GM10847 (cell line): ENCODE measurements around the gene ERFL.
A peak's percentile ranks its signal among the peaks of the same experiment; 100 is the strongest.

Source experiments
- POLR2A ChIP-seq: IDR thresholded peaks from 2 replicates; pipeline ENCODE4 v1.6.1; 2011; ENCODE audit not compliant: insufficient read length; ENCODE audit errors: extremely low read depth

ERFL gene

GRCh38 chr19:41888926-41889325 is 39.3 kb downstream of the ERFL start:
- no peak for TF ChIP-seq POLR2A

GRCh38 chr19:41887711-41888382 is 40.4 kb downstream of the ERFL start:
- no peak for TF ChIP-seq POLR2A

GRCh38 chr19:41886761-41887710 is 41.2 kb downstream of the ERFL start:
- TF ChIP-seq POLR2A: no peak

GRCh38 chr19:41883821-41884733 is 44.2 kb downstream of the ERFL start:
- TF ChIP-seq POLR2A: peak; percentile 90

DNA sequence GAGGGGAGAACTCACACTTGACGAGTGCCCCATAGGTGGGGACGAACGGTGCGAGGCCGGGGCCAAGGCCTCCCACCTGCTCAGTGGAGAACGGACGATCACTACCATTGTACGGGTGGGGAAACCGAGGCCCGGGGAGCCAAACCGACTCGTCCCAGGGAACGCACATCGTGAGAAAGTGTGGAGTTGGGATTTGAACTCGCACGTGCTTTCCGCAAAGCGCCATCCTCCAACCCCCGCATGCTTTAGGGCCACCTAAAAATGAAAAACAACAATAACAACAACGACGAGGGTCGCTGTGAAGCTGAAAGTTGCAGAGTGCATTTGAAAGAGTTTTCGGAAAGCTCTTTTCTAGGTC is 44.8 kb downstream of the ERFL start:
- TF ChIP-seq POLR2A: peak; percentile 21

- peak; percentile 65 for TF ChIP-seq POLR2A
Observed at GRCh38 chr19:41882568-41883462, 45.4 kb downstream of the ERFL start, which contains the start of gene ARHGEF1. TSS of gene ARHGEF1 (plus strand) at chr19:41883184. CDS start at chr19:41888083, 4,899 bp downstream.

DNA sequence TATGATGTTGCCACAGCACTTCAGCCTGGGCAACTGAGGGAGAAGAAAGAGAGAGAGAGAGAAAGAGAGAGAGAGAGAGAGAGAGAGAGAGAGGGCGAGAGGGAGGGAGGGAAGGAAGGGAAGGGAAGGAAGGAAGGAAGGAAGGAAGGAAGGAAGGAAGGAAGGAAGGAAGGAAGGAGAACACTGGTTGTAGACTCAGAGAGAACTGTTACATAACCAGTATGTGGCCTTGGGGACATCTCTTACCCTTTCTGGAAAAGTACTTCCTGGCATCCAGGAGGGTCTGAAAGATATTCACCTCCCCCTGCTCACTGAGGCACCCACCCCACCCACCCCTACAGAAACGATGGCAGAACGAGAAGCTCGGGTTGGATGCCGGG is 47.9 kb downstream of the ERFL start:
- TF ChIP-seq POLR2A: no peak

DNA sequence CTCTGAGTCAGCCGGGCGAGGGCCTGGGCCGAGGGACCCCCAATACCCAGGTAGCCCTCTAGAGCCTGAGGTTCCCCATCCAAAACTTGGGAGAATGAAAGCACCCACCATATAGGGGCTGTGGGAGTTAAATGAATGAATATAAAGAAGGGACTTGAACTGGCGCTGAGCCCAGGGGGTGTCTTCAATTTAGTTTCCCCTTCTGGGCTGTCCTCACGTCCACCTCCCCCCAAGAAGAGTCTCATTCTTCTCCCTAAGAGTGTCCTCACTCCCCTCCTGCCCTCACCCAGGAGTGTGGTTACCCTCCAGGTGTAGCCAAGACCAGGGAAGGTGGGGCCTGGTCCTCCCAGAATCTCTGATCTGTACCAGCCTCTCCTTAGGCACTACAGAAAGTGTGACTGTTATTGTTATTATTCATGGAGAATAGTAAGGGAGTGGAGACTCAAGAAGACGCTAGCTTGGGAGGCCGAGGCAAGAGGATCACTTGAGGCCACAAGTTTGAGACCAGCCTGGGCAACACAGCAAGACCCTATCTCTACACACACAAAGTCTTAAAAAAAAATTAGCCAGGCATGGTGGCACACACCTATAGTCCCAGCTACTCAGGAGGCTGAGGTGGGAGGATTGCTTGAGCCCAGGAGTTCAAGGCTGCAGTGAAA is 48.5 kb downstream of the ERFL start:
- TF ChIP-seq POLR2A: no peak

- TF ChIP-seq POLR2A: no peak
Observed at GRCh38 chr19:41879080-41879479, 49.2 kb downstream of the ERFL start.

- TF ChIP-seq POLR2A: no peak
Observed at GRCh38 chr19:41877916-41878905, 50.0 kb downstream of the ERFL start.

- peak; percentile 41 for TF ChIP-seq POLR2A
Observed at GRCh38 chr19:41876847-41877832, 51.1 kb downstream of the ERFL start, which contains the start of gene CD79A. TSS of gene CD79A (plus strand) at chr19:41877279. CDS start at chr19:41877305, 26 bp downstream.
